NCI-H2029 treated with DMSO at 0.1 percent for 48 hours (cell line): ENCODE data around the gene CFAP43.

Experiments used
- DNase-seq: peaks from one replicate; lab custom pipeline; 2025; lab: John Stamatoyannopoulos, UW

CFAP43 gene

GRCh38 chr10:104130041-104130440 is 102.1 kb downstream of the CFAP43 start:
- no peak for DNase-seq

GRCh38 chr10:104128214-104128613 is 104.0 kb downstream of the CFAP43 start:
- no peak for DNase-seq

DNA sequence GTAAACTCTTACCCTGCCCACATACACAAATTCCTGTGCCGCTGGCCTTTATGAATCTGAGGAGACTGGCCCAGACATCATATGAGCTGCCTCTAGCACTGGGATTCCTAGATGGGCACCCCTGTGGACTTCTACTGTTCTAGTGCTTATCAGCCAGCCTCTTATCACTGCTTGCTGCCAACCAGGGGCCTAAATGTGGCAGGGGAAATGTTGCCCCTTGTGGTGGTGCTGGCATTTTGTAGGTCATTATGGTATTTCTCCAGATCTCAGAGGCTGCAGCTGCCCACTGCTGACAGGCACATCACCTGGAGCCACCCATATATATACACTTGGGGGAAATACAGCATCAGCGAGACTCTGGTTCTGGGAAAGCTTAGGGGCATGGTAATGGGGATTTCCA is 104.8 kb downstream of the CFAP43 start:
- no peak for DNase-seq

DNA sequence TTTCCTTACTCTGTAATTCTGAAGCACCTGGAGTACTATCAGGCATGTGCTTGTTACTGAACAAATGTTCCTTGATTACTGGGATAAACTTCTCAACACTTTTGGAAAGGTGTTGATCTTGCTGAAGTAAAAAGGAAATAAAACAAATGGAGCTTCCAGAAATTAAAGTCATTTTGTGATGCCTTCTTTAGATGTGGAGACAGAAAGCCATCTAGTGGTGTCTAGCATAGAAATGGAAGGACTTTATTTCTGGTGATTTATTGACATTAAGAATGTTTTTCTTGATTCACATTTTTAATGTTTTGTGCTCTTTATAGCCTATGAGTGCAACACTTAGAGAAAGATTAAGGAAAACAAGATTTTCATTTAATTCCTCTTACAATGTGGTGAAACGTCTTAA is 108.8 kb downstream of the CFAP43 start:
- no peak for DNase-seq

DNA sequence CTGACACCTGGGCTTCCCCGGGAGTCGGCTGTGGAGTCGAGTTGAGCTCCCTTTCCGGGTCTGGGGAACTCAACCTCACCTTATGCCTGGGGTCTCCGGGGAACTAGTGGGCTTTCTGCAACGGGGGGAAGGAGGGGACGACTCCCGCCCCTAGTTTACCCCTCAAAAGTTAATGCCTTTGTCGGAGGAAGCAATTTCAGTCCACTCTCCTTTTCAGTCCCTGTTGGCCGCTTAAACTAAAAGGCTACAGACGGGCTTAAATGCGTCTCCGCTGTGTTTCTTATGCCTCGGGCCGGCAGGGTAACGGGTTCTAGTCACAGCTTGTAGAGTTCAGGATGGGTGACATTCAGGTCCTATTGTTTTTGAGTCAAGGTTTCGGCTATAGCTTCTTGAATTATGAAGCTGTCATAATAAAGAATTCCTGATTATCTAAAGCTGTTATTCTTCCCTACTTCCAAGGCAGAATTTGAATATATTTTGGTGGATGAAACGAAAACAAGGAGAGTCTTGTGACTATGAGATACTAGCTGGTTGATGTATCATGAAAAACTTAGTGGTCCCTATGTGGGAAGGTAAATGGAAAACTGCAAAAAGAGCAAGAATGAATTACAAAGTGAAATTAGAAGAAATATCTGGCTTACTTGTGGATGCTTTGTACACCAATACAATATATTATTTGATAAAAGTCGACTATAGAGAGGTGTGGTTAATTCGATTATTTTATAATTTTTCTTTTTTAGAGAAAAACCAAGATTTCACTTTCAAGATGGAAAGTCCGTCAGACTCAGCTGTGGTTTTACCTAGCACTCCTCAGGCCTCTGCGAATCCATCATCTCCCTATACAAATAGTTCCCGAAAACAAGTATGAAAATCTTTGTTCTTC is 109.7 kb downstream of the CFAP43 start:
- no peak for DNase-seq

DNA sequence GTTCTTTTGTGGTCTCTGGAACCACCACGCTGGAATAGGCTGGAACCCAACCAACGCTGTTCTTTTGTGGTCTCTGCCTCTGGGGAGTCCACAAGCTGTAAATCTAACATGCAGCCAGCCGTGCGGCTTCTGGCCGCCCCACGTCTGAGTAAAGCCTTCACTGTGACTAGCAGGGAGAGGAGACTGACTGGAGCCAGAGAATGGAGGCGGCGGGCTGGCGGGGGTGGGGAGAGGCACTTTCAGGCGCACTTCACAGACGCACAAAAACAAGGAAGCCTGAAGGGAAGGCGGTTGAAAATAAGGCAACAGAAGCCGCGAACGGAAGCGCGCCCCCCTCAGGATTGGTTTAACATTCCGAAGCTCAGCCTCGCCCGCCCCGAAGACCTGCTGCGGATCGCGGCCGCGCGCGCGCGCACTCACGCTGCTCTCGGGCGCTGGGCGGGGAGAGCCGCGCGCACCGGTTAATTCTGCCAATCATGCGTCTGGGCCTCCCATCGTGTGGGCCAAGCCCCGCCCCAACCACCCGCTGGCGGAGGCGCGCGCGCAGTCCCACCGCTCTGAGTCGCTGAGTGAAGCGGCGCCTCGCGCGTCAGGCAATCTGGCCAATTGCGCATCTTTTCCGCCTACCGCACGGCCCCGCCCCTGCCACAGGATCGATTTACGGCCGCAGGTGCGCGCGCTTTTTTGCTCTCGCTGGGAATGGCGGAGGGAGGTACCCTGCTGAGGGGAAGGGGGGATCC is 110.5 kb downstream of the CFAP43 start, which contains the start of gene SFR1:
TSS of gene SFR1 (plus strand) at position 687 of the 740 bp plus-strand sequence. CDS start at position 700, 13 bp downstream.
- peak; percentile 74 for DNase-seq

DNA sequence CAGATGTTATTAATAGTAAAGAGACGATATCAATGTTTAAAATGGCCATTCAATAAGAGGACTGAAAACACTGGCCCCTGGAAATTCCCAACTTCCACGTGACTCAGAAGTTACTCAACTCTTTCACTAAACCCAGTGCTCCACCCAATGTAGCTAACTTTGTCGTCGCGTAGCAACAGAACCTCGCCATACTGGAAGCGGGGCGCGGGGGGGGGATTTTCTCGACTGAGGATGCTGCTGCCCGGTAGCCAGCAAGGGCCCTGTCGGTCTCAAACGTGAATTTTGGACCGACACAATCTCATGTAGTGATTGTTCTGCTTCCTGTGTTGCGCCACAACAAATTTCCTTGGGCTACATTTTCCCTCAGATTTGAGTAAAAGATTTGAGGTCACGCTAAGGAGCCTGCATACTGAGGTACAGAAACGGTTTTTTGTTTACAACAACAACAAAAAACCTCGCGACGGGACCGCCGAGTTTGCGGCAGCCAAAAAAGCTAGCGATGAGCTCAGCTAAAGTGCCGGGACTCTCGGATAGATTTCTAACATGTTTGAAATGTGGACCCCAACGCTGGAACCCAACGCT is 111.2 kb downstream of the CFAP43 start:
- DNase-seq = peak; percentile 29

DNA sequence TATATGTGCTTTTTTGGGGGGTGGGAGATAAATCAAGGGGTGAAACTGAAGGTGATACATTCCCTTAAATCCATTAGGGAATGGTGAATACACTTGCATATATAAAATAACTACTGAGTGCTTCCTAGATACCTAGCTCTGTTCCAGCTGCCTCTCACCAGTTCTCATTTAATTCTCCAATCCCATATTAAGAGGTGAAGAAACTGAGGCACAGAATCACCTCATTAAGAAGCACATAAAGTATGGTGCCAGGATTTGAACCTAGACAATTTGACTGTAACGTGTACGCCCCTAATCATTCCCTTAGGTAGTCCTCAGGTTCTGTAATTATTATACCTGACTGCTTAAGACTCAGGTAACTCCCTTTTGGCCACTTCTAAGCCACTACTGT is 111.7 kb downstream of the CFAP43 start:
- DNase-seq = no peak

DNA sequence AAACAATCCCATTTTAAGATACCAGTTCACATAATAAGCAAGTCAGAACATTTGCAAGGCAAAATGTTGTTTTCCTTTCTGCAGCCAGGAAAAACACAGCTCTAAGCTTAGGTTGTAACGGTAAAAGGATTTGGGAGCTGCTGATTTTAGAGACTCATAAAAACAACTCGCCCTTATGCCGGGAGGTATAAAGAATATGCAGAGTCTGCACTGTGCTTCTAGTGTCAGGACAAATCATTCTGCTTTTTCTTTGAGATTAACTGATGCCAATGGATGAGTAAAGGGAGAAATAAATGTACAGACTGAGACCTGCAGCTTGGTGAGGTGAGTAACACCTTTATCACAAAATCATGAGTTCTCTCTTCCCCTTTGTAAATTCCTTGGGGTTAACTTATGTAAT is 112.2 kb downstream of the CFAP43 start:
- no peak for DNase-seq

DNA sequence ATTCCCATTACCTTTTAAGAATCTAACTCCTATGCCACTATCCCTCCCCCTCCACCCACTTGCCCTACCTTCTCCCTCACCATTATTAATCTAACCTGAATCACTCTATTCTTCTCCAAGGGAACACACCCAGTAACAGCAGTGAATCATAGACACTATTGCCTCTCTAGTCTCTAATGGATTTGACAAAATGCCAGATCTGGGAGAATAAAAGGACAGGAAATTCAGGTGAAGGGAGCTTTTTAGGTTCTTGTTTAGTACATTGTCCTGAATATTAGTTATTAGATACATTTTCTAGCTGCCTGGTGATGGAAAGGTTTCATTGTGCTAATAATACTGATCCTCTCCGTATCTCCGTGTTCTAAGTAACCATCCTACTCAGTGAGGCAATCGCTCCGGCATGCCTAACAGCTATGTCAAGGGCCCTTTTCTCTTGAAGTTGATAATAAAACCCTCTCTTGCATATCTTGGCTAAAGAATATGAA is 114.3 kb downstream of the CFAP43 start:
- peak; percentile 25 for DNase-seq

GRCh38 chr10:104113376-104113956 is 118.7 kb downstream of the CFAP43 start:
- DNase-seq = no peak

DNA sequence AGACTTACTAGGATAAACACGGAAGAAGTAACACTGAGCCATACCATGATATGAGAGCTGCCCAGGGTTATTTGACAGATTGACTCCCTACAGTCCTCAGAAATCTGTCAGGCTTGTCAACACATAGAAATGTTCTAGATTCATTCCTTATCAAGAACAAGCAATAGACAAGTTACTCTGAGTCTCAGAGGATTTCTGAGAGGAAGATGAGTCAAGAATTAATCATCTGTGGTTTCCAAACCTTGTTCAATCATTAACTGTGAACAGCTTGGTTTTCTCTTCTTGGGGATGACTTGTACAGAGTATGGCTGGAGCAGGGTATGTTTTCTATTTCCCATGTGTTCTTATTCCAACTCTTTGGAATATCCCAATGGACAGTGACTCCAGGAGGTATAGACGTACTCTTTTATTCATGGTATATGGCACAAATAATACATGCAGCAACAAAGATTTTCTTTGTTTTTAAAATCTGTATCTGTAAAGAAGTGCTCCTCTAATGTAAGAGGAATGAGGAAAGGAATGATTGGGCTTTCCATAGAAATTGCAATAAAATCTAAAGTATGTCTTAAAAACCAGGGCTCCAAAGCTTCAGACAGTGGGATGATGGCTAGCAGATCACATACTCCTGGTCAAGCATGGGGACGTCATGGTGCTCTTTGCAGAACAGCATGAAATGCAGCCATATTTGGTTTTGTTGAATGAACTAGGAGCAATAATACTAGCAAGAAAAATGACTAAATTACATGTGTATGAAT is 122.1 kb downstream of the CFAP43 start:
- DNase-seq = no peak

DNA sequence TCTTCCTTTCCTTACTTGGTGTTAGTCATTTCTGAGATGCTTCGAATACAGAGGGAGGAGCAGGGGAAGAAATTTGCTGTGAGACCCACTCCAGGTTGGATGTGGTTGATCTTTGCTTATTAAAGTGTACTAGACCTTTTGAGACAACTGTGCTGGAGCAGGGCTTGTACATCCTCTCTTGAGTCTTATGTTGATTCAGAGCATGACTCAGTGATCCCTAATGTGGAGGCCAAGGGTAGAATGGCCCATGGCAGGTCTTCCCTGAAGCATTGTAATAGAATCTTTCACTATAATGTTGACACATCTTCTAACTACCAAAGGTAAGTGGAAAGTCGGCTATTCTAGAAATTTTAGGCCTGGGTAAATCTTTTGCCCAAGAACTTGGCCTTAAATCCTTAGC is 127.2 kb downstream of the CFAP43 start:
- no peak for DNase-seq

GRCh38 chr10:104104418-104104817 is 127.7 kb downstream of the CFAP43 start:
- DNase-seq = no peak

GRCh38 chr10:104103956-104104355 is 128.2 kb downstream of the CFAP43 start:
- no peak for DNase-seq

DNA sequence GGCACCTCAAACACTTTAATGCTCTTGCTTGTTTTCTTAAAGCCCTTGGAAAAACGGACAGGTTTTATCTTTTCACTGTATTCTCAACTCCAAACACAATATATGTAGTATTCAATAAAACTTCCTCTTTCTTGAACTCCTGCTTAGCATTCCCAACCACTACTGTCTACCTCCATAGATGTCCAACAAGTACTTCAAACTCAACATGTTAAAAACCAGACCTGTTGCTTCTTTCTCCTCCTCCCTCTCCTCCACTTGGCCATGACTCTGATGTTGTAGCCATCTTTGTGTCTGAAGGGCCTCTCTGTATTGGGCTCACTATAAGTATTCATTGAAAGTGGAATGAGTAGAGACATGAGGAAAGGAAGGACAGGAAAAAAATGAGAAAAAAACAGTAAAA is 130.3 kb downstream of the CFAP43 start:
- no peak for DNase-seq

GRCh38 chr10:104100795-104101194 is 131.4 kb downstream of the CFAP43 start:
- no peak for DNase-seq

- DNase-seq = no peak
Measured at GRCh38 chr10:104099941-104100340, 132.2 kb downstream of the CFAP43 start.

DNA sequence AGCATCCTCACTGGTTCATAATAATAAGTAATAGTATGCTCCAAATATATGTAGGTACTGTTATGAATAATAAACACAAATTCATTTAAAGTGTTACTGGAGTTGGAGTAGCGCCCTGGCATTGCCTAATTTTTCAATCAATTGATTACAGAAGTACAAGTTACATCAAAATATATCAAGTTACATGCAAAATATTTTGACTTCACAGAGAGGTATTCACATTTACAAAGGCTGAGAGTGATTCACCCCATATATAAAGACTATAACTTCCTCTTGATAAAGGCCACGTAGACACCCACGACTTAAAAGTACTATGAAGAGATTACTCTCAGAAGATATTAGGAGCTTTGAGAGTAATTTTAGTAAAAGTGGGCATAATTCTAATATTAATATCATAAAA is 132.9 kb downstream of the CFAP43 start:
- DNase-seq = no peak

- no peak for DNase-seq
Measured at GRCh38 chr10:104098358-104098925, 133.7 kb downstream of the CFAP43 start.

DNA sequence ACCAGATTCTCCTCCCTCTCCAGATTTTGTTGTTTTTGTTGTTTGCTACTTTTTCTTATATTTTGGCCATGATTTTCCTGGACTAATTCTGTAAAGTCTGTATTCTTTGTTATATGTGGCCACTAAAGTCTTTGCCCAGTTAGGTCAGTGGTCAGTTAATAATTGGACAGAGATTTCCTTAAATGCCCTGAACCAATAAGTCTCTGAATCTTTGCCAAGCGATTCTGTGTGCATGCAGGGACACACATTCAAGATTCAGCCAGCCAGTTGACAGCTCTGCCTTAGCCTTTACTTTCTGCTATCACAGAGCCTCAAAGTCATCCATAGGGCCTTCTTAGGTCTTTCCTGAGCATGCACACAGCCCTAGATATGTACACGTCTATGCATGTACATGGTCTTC is 135.5 kb downstream of the CFAP43 start:
- no peak for DNase-seq
